Measurements from ENCODE around the gene PLA2G2E.

Gene PLA2G2E

DNA sequence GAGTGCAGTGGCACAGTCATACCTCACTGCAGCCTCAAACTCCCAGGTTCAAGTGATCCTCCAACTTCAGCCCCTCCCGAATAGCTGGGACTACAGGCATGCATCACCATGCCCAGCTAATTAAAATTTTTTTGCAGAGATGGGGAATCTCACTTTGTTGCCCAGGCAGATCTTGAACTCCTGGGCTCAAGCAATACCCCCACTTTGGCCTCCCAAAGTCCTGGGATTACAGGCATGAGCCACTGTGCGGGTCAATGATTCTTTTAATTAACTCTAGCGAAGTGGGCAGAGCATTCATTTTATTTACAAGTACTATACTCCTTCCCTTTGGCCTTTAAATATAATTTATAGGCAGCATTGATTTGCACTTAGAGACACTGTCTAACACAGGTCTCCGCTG lies 43.8 kb downstream of the PLA2G2E start:
- Histone ChIP-seq H3K27me3 (ENCODE audit: control insufficient read depth, insufficient read depth, low read length) (no peaks in the 10 kb centered on the region), H3K4me3 (ENCODE audit: low read depth, low read length) (no peak overlapping the region), H3K4me1 (ENCODE audit: control insufficient read depth, insufficient read depth, low read length) (peaks cover 5% of the 10 kb centered on the region), H3K9me3 (ENCODE audit: control insufficient read depth, insufficient read depth, low read length) (no peaks in the 10 kb centered on the region), H3K9ac (ENCODE audit: low read depth, low read length) (no peak overlapping the region), H3K36me3 (ENCODE audit: control insufficient read depth, insufficient read depth, low read length) (no peaks in the 10 kb centered on the region)

DNA sequence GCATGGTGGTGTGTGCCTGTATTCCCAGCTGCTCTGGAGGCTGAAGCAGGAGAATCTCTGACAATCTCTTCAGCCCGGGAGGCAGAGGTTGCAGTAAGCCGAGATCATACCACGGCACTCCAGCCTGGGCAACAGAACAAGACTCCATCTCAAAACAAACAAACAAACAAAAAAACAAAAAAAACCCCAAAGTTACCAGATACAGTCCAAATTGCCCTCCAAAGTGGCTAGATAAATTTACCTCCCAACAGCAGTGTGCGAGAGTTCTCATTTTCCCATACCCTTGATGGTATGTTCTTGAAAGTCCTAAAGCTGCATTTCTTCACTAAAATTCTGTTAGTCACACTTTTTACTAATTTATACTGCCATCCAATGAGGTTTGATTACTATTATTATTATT lies 44.2 kb downstream of the PLA2G2E start:
- no peak overlapping the region for H3K9ac ChIP-seq (ENCODE audit: low read depth, low read length)
- H3K36me3 ChIP-seq (ENCODE audit: control insufficient read depth, insufficient read depth, low read length) = no peaks in the 10 kb centered on the region
- H3K9me3 ChIP-seq (ENCODE audit: control insufficient read depth, insufficient read depth, low read length) = no peaks in the 10 kb centered on the region
- no peak overlapping the region for H3K4me3 ChIP-seq (ENCODE audit: low read depth, low read length)
- peaks cover 5% of the 10 kb centered on the region for H3K4me1 ChIP-seq (ENCODE audit: control insufficient read depth, insufficient read depth, low read length)
- no peaks in the 10 kb centered on the region for H3K27me3 ChIP-seq (ENCODE audit: control insufficient read depth, insufficient read depth, low read length)

DNA sequence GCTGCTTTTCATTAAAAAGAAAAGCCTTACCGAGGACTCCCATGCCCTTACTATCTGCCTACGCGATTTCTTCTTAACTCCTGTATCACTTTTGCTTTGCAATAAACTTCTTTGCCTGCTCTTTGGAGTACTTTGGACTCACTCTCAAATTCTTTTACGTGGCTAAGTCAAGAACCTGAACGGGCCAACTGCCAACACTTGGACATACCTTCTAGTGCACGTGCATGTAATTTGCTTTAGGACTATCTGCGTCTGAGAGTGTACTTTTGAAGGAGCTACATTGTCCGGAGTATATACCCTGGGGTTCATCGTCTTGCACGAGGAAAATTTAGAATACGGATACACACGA lies 44.8 kb downstream of the PLA2G2E start:
- H3K36me3 ChIP-seq (ENCODE audit: control insufficient read depth, insufficient read depth, low read length) = no peaks in the 10 kb centered on the region
- H3K27me3 ChIP-seq (ENCODE audit: control insufficient read depth, insufficient read depth, low read length) = no peaks in the 10 kb centered on the region
- H3K9ac ChIP-seq (ENCODE audit: low read depth, low read length) = no peak overlapping the region
- peaks cover 3% of the 10 kb centered on the region for H3K4me1 ChIP-seq (ENCODE audit: control insufficient read depth, insufficient read depth, low read length)
- no peaks in the 10 kb centered on the region for H3K9me3 ChIP-seq (ENCODE audit: control insufficient read depth, insufficient read depth, low read length)
- H3K4me3 ChIP-seq (ENCODE audit: low read depth, low read length) = no peak overlapping the region

DNA sequence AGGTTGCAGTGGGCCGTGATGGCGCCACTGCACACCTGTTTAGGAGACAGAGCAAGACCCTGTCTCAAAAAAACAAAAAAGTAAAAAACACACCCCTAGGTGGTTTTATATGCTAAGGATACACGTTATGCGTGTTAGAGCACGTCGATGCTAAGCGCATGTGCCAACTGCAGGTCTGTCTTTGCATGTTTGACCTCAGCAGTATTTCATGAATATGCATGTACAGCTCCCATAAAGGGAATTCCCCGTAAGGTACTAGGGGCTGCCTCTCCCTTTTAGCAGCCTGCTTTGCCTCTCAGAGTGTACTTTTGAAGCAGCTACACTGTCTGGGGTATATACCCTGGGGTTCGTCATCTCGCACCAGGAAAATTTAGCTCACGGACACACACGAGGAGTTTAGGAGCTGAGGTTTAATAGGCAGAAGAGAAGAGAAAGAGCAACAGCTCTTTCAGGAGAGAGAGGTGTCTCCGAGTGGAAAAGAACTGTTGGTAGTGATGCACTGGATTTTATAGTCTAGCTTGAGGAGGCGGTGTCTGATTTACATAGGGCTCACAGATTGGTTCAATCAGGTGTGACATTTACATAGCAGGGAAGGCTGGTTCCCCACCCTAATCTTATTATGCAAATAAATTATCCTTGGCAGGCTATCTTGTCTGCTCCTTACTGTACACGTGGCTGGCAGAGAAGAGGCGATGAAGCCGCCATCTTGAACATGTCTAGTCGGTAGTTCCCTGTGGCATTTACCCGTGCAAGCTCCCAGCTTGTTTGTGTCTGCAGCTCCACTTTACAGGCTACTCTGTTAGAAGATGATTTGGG lies 45.4 kb downstream of the PLA2G2E start:
- Histone ChIP-seq H3K9me3 (ENCODE audit: control insufficient read depth, insufficient read depth, low read length) (no peaks in the 10 kb centered on the region), H3K27me3 (ENCODE audit: control insufficient read depth, insufficient read depth, low read length) (no peaks in the 10 kb centered on the region), H3K4me3 (ENCODE audit: low read depth, low read length) (no peak overlapping the region), H3K4me1 (ENCODE audit: control insufficient read depth, insufficient read depth, low read length) (peaks cover 3% of the 10 kb centered on the region), H3K9ac (ENCODE audit: low read depth, low read length) (no peak overlapping the region), H3K36me3 (ENCODE audit: control insufficient read depth, insufficient read depth, low read length) (no peaks in the 10 kb centered on the region)

DNA sequence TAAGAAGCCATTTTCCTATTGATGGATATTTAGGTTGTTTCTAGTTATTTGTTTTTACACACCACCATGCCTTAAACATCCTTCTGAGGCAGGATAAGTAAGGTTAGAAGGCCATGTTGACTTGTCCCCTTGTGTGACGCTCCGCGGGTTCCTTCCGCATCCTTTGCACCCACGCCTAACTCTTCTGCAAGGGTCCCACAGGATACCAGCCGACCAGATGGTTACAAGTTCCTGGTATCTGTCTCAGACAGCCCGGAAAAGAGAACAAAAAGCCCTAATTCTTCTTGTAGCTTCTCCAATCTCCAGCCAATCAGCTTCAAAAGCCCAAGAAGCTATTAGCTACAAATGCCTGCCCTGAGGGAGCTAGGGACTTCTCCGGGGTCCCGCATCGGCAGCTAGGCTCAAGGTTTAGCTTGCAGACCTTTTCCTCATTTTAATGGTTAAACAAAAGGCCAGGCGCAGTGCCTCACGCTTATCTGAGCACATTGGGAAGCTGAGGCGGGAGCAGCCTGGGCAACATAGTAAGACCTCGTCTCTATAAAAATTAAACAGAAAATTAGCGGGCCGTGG lies 46.2 kb downstream of the PLA2G2E start:
- H3K4me1 ChIP-seq (ENCODE audit: control insufficient read depth, insufficient read depth, low read length) = peaks cover 3% of the 10 kb centered on the region
- H3K9ac ChIP-seq (ENCODE audit: low read depth, low read length) = no peak overlapping the region
- H3K36me3 ChIP-seq (ENCODE audit: control insufficient read depth, insufficient read depth, low read length) = no peaks in the 10 kb centered on the region
- no peaks in the 10 kb centered on the region for H3K27me3 ChIP-seq (ENCODE audit: control insufficient read depth, insufficient read depth, low read length)
- no peak overlapping the region for H3K4me3 ChIP-seq (ENCODE audit: low read depth, low read length)
- no peaks in the 10 kb centered on the region for H3K9me3 ChIP-seq (ENCODE audit: control insufficient read depth, insufficient read depth, low read length)

DNA sequence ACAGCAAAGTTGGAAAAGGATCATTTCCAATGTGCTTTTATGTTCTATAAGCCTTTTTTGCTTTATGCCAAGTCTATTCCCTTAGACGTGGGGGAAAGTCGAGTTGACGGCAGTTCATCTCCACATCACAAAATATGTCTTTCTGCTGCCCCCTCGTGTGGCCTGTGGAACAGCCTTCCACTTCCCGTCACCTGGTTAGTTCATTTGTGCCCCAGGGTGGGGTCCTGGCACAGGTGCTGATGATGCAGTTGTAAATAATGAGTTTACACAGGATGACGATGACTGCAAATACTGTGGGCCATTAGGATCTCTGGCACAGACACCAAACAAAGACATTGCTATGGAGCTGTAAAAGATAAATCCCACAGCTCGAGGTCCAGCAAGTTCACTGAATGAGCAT lies 51.2 kb downstream of the PLA2G2E start:
- Histone ChIP-seq H3K9ac (ENCODE audit: low read depth, low read length) (no peak overlapping the region), H3K36me3 (ENCODE audit: control insufficient read depth, insufficient read depth, low read length) (no peaks in the 10 kb centered on the region), H3K27me3 (ENCODE audit: control insufficient read depth, insufficient read depth, low read length) (no peaks in the 10 kb centered on the region), H3K4me1 (ENCODE audit: control insufficient read depth, insufficient read depth, low read length) (no peaks in the 10 kb centered on the region), H3K4me3 (ENCODE audit: low read depth, low read length) (no peak overlapping the region), H3K9me3 (ENCODE audit: control insufficient read depth, insufficient read depth, low read length) (no peaks in the 10 kb centered on the region)
